A673 (cell line): Measurements from ENCODE around the gene FANCD2OS.

ENCODE experiments used
- CTCF ChIP-seq: fragments of 300-800, 200-600 bp; sonication (generic); conservative IDR thresholded peaks from 2 replicates; pipeline ENCODE4 v1.5.1; 2017; ENCODE audit warnings: low read depth, mild to moderate bottlenecking, antibody characterized with exemption, low read length, moderate library complexity, mixed read lengths
- EZH2 ChIP-seq: fragments of 200-600 bp; sonication (generic); IDR thresholded peaks from 2 replicates; pipeline ENCODE4 v1.6.1; 2017; ENCODE audit warnings: borderline replicate concordance, low read depth, mild to moderate bottlenecking, mixed read lengths, antibody characterized with exemption, low read length; ENCODE audit not compliant: poor library complexity, severe bottlenecking

DNA sequence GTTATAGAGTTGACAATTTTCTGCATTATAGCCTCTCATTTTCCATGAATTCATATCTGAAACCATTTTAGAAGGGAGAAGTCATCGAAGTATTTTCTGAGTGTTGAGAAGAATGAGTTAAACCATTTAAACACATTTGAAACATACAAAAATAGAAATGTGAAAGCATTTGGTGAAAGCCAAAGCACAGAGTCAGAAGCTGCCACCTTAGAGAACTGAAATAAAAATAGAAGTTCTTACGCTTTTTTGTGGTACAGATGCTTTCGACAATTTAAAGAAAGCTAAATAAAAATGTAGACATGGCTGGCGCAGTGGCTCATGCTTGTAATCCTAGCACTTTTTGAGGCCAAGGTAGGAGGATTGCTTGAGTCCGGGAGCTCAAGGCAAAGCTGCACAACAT, 9.0 kb downstream of the FANCD2OS start:
- TF ChIP-seq CTCF (no peak), EZH2 (no peak)
